PC-3 (cell line): ENCODE results near the gene LRRTM3. TPM values are rescaled to one million over a fixed set of nuclear protein-coding genes. Genes with fewer than 3 reads are reported as not detected.

ENCODE experiments used
- ATAC-seq: fragments of 200-7000 bp; cut with Tn5 transposase; 2 replicates; pipeline ENCODE4 v1.9.1; 2020; ENCODE audit warnings: mild to moderate bottlenecking, moderate library complexity
- BruUV-seq: library from RNA; stranded (reverse); fragments of 400-500 nt; replicated peaks from 2 replicates; lab custom pipeline; 2021; lab: Mats Ljungman, UMichigan
- CTCF ChIA-PET: fragments of 300-600 bp; sonication (Branson Sonifier 250); formaldehyde crosslinking; loops from one replicate; lab custom pipeline; 2022; ENCODE audit warnings: antibody characterized with exemption; lab: Charles Lee
- POLR2A ChIA-PET: fragments of 300-600 bp; sonication (Branson Sonifier 250); formaldehyde crosslinking; loops from one replicate; lab custom pipeline; 2022; ENCODE audit warnings: antibody characterized with exemption; ENCODE audit not compliant: unreplicated experiment; lab: Charles Lee
- DNase-seq: peaks from one replicate; pipeline ENCODE4 v3.0.0-alpha.2; 2015
- H2AFZ ChIP-seq: fragments of 300-600 bp; sonication (generic); 2 replicates; pipeline ENCODE4 v1.6.0; 2016; ENCODE audit warnings: antibody characterized with exemption, low read length
- H3F3A ChIP-seq: fragments of 300-600 bp; sonication (generic); one replicate; pipeline ENCODE4 v1.6.0; 2017; ENCODE audit warnings: antibody characterized with exemption, low read length, control low read depth, mild to moderate bottlenecking; ENCODE audit not compliant: unreplicated experiment
- H3K27ac ChIP-seq: fragments of 300-600 bp; sonication (generic); 2 replicates; pipeline ENCODE4 v1.5.1; 2016; ENCODE audit warnings: mild to moderate bottlenecking, low read length
- H3K27me3 ChIP-seq: fragments of 300-600 bp; sonication (generic); 2 replicates; pipeline ENCODE4 v1.6.1; 2016; ENCODE audit warnings: low read length, mixed read lengths
- H3K36me3 ChIP-seq: fragments of 300-600 bp; sonication (generic); 2 replicates; pipeline ENCODE4 v1.6.1; 2016; ENCODE audit warnings: low read depth, mixed run types, low read length, mixed read lengths
- H3K4me1 ChIP-seq: fragments of 300-600 bp; sonication (generic); 2 replicates; pipeline ENCODE4 v1.5.1; 2016; ENCODE audit warnings: low read length; ENCODE audit not compliant: insufficient read depth
- H3K4me2 ChIP-seq: fragments of 300-600 bp; sonication (generic); 2 replicates; pipeline ENCODE4 v1.6.0; 2016; ENCODE audit warnings: low read length
- H3K4me3 ChIP-seq: fragments of 300-600 bp; sonication (generic); 2 replicates; pipeline ENCODE4 v1.5.1; 2016; ENCODE audit warnings: mild to moderate bottlenecking, low read length, mixed read lengths
- H3K79me2 ChIP-seq: fragments of 300-600 bp; sonication (generic); 2 replicates; pipeline ENCODE4 v1.6.1; 2017; ENCODE audit warnings: low read length, mixed read lengths
- H3K9ac ChIP-seq: fragments of 300-600 bp; sonication (generic); 2 replicates; pipeline ENCODE4 v1.6.0; 2016; ENCODE audit warnings: mild to moderate bottlenecking, low read length
- H3K9me2 ChIP-seq: fragments of 300-600 bp; sonication (generic); replicated peaks from 2 replicates; pipeline ENCODE4 v1.6.1; 2016; ENCODE audit warnings: mixed run types, low read length, mixed read lengths
- H3K9me3 ChIP-seq: fragments of 300-600 bp; sonication (generic); 2 replicates; pipeline ENCODE4 v1.6.1; 2016; ENCODE audit warnings: low read length, mixed read lengths
- H4K20me1 ChIP-seq: fragments of 300-600 bp; sonication (generic); 2 replicates; pipeline ENCODE4 v1.6.1; 2016; ENCODE audit warnings: low read length, mixed read lengths
- EZH2 ChIP-seq: fragments of 300-600 bp; sonication (generic); IDR thresholded peaks from one replicate; pipeline ENCODE4 v1.6.1; 2017; ENCODE audit warnings: antibody characterized with exemption, mild to moderate bottlenecking, low read length; ENCODE audit not compliant: unreplicated experiment
- EZH2phosphoT487 ChIP-seq: fragments of 300-600 bp; sonication (generic); IDR thresholded peaks from 2 replicates; pipeline ENCODE4 v1.6.1; 2018; ENCODE audit warnings: mild to moderate bottlenecking, antibody characterized with exemption, low read length, borderline replicate concordance
- intact Hi-C: fragments of 100-400 bp; cut with micrococcal nuclease; formaldehyde crosslinking; loops from 2 replicates; pipeline ENCODE4 v1.9.0; 2023
- total RNA-seq: library from RNA; depleted of rRNA; stranded (reverse); fragments of >200 nt; gene quantifications from 2 replicates; pipeline ENCODE4 v1.2.3, GENCODE V29; 2014
- TF ChIP-seq, protein P1 (sequence below): fragments of 300-600 bp; sonication (generic); conservative IDR thresholded peaks from 2 replicates; pipeline ENCODE4 v1.5.1; 2017; ENCODE audit warnings: antibody characterized with exemption, low read depth, mild to moderate bottlenecking, low read length

Gene LRRTM3
- total RNA-seq, 1 experiment from 2014 or later, result 0.15 TPM

- Histone ChIP-seq H3K27me3 (peaks cover 52% of the 10 kb centered on the region), H3K9me2 (no peaks in the 10 kb centered on the region), H3K4me1 (no peaks in the 10 kb centered on the region), H3K4me2 (no peak overlapping the region), H3K27ac (no peak overlapping the region), H3K36me3 (no peaks in the 10 kb centered on the region), H3F3A (no peaks in the 10 kb centered on the region), H3K9me3 (no peaks in the 10 kb centered on the region), H3K79me2 (no peaks in the 10 kb centered on the region), H2AFZ (no peak overlapping the region), H3K9ac (no peak overlapping the region), H3K4me3 (no peak overlapping the region), H4K20me1 (no peaks in the 10 kb centered on the region)
- TF ChIP-seq EZH2 (no peak), EZH2phosphoT487 (no peak)
- TF ChIP-seq, protein P1, sequence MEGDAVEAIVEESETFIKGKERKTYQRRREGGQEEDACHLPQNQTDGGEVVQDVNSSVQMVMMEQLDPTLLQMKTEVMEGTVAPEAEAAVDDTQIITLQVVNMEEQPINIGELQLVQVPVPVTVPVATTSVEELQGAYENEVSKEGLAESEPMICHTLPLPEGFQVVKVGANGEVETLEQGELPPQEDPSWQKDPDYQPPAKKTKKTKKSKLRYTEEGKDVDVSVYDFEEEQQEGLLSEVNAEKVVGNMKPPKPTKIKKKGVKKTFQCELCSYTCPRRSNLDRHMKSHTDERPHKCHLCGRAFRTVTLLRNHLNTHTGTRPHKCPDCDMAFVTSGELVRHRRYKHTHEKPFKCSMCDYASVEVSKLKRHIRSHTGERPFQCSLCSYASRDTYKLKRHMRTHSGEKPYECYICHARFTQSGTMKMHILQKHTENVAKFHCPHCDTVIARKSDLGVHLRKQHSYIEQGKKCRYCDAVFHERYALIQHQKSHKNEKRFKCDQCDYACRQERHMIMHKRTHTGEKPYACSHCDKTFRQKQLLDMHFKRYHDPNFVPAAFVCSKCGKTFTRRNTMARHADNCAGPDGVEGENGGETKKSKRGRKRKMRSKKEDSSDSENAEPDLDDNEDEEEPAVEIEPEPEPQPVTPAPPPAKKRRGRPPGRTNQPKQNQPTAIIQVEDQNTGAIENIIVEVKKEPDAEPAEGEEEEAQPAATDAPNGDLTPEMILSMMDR, result no peak
- no peak for DNase-seq
- ChIA-PET CTCF (no interaction called here), POLR2A (no interaction called here)
- intact Hi-C loops, result no loop called here
- no TSS peak for BruUV-seq
- ATAC-seq, result no peak
Measured at GRCh38 chr10:67072654-67073053, 146.8 kb downstream of the LRRTM3 start.

- H2AFZ ChIP-seq, result no peak overlapping the region
- H3F3A ChIP-seq, result no peaks in the 10 kb centered on the region
- no peak overlapping the region for H3K27ac ChIP-seq
- POLR2A ChIA-PET, result no interaction called here
- ATAC-seq (no peak), DNase-seq (no peak)
- H3K4me1 ChIP-seq, result no peaks in the 10 kb centered on the region
- no TSS peak for BruUV-seq
- H3K27me3 ChIP-seq, result peaks cover 72% of the 10 kb centered on the region
- intact Hi-C loops, result no loop called here
- TF ChIP-seq, protein P1, result no peak
- TF ChIP-seq EZH2 (no peak), EZH2phosphoT487 (no peak)
- CTCF ChIA-PET, result no interaction called here
- H3K4me3 ChIP-seq, result no peak overlapping the region
- no peaks in the 10 kb centered on the region for H4K20me1 ChIP-seq
- no peaks in the 10 kb centered on the region for H3K36me3 ChIP-seq
- H3K4me2 ChIP-seq, result no peak overlapping the region
- H3K79me2 ChIP-seq, result no peaks in the 10 kb centered on the region
- no peaks in the 10 kb centered on the region for H3K9me2 ChIP-seq
- H3K9me3 ChIP-seq, result no peaks in the 10 kb centered on the region
- H3K9ac ChIP-seq, result no peak overlapping the region
Measured at GRCh38 chr10:67075491-67075971, 149.7 kb downstream of the LRRTM3 start.

DNA sequence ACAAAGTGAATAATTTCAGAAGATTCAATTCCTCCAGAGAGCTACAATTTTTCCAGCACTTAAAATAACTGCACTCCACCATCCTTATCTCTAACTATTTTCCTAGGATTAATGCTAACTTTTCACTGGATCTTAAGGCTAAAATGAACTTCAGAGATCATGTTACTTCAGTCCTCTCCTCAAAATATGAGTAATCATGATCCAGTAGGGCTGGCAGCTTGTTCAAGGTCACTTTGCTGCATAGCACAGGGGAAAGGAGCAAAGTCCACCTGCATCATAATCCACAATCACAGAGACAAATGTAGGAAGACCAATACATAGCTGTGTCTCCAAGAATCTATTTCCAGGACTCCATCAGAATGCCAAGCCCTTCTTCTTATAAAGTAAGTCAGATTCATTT is 150.3 kb downstream of the LRRTM3 start:
- ATAC-seq (no peak; the same call in 1 of the 2 replicates), DNase-seq (no peak)
- TF ChIP-seq EZH2, result no peak
- TF ChIP-seq, protein P1, result no peak
- H3K36me3 ChIP-seq, result no peaks in the 10 kb centered on the region
- no peaks in the 10 kb centered on the region for H3K9me2 ChIP-seq
- no peak overlapping the region for H3K9ac ChIP-seq
- no peak overlapping the region for H3K27ac ChIP-seq
- ChIA-PET POLR2A (no interaction called here), CTCF (no interaction called here)
- no peaks in the 10 kb centered on the region for H3K9me3 ChIP-seq
- H3K4me2 ChIP-seq, result no peak overlapping the region
- no peaks in the 10 kb centered on the region for H3K4me1 ChIP-seq
- H2AFZ ChIP-seq, result no peak overlapping the region
- no peaks in the 10 kb centered on the region for H3F3A ChIP-seq
- no TSS peak for BruUV-seq
- H4K20me1 ChIP-seq, result no peaks in the 10 kb centered on the region
- no peak overlapping the region for H3K4me3 ChIP-seq
- H3K79me2 ChIP-seq, result no peaks in the 10 kb centered on the region
- H3K27me3 ChIP-seq, result peaks cover 73% of the 10 kb centered on the region
- intact Hi-C loops, result no loop called here
